Gastrocnemius medialis (tissue), 4 donors: ENCODE data around the gene HNRNPK.

Source experiments
- POLR2A ChIP-seq, 2 donors: fragments of 450-650 bp; IDR thresholded peaks; one replicate each; pipeline ENCODE4 v1.6.1; 2017; ENCODE audit warnings: antibody characterized with exemption in 2 of 2, mild to moderate bottlenecking in 2 of 2, moderate library complexity in 2 of 2
- TF ChIP-seq, protein P1 (sequence below), 5 experiments: fragments of 450-650 bp in 3 of 5; fragments of 200-600 bp in 2 of 5; sonication (generic) in 2 of 5; IDR thresholded peaks in 4 of 5; conservative IDR thresholded peaks in 1 of 5; 1 replicate in 4 of 5; 2 replicates in 1 of 5; pipeline ENCODE4 v1.5.1; 2016 to 2019; ENCODE audit warnings: antibody characterized with exemption in 5 of 5, mild to moderate bottlenecking in 3 of 5, moderate library complexity in 3 of 5

DNA sequence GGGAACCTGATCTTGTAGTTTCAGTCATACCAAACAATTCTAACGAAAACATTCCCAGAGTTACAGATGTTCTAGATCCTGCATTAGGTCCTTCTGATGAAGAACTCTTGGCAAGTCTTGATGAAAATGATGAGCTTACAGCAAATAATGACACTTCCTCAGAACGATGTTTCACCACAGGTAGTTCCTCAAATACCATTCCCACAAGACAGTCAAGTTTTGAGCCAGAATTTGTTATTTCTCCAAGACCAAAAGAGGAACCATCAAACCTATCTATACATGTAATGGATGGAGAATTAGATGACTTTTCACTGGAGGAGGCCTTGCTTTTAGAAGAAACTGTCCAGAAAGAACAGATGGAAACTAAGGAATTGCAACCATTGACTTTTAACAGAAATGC lies 21.6 kb upstream of the HNRNPK start:
- TF ChIP-seq, protein P1, sequence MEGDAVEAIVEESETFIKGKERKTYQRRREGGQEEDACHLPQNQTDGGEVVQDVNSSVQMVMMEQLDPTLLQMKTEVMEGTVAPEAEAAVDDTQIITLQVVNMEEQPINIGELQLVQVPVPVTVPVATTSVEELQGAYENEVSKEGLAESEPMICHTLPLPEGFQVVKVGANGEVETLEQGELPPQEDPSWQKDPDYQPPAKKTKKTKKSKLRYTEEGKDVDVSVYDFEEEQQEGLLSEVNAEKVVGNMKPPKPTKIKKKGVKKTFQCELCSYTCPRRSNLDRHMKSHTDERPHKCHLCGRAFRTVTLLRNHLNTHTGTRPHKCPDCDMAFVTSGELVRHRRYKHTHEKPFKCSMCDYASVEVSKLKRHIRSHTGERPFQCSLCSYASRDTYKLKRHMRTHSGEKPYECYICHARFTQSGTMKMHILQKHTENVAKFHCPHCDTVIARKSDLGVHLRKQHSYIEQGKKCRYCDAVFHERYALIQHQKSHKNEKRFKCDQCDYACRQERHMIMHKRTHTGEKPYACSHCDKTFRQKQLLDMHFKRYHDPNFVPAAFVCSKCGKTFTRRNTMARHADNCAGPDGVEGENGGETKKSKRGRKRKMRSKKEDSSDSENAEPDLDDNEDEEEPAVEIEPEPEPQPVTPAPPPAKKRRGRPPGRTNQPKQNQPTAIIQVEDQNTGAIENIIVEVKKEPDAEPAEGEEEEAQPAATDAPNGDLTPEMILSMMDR (IDR thresholded peaks at IDR 0.05 in 4 of 5, conservative IDR thresholded peaks at IDR 0.05 in 1 of 5), result no peak
- no peak for TF ChIP-seq POLR2A (IDR thresholded peaks at IDR 0.05)
